Stimulated activated CD8-positive, alpha-beta memory T cell treated with anti-CD3 and anti-CD28 coated beads, Interleukin-7, amount 100 ng/mL, for 24 hours (primary cell): ENCODE measurements around the gene RDH13.
"Not testable (repeated sequence)": the region's sequence is repeated elsewhere in the genome, so short reads cannot be mapped to it uniquely, and the experiment has no call there.

Experiments used
- DNase-seq: peaks from one replicate; pipeline ENCODE4 v3.0.0-alpha.2; 2020; ENCODE audit warnings: low read depth

The RDH13 gene

DNA sequence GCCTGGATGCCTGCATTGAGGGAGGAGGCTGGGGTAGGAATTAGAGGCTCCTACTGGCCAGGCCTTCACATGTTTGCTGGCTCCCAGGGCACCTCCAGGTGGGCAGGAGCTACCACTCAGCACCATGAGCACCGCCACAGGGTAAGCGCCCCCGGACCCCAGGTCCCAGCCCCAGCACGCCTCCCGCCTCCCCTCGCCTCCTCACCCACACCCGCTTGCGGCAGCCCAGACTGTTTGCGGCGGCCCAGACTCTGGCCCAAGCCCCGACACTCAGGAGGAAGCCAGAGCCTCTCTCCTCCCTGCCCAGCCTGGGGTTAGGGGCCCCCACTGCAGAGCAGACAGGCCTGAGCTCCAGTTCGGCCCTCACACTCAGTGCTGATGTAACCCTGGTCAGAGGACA lies 13.4 kb upstream of the RDH13 start:
- no peak for DNase-seq

DNA sequence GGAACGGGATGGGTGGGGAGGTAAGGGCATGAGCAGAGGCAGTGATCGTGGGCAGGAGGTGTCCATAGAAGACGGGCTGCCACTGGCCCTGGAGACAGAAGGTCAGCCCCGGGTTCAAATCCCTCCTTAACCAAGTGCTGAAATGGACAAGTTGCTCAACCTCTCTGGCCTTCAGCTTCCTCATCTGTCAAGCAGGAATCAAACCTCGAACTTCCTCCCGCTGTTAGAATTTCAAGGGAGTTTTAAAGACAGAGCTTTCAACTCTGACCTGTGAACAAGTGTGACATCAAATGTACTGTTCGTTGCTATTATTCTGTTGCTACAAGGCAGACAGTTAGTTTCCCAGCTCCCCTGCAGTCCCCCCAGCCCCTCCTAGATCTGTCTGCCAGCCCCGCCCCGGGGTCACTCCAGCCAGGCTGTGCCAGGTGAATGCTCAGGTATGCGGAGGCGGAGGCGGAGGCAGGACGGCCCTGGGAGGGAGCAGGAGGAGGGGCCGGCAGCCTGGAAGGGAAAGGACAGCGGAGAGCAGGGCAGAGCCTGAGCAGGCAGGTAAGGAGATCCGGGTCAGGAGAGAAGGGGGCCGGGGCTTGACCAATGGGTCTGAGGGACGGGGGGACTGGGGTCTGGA lies 12.5 kb upstream of the RDH13 start, which contains the start of gene EPS8L1:
EPS8L1 (plus strand) TSS at position 499 of the 628 bp plus-strand sequence. CDS start 576 bp downstream, outside the sequence.
- no peak for DNase-seq

DNA sequence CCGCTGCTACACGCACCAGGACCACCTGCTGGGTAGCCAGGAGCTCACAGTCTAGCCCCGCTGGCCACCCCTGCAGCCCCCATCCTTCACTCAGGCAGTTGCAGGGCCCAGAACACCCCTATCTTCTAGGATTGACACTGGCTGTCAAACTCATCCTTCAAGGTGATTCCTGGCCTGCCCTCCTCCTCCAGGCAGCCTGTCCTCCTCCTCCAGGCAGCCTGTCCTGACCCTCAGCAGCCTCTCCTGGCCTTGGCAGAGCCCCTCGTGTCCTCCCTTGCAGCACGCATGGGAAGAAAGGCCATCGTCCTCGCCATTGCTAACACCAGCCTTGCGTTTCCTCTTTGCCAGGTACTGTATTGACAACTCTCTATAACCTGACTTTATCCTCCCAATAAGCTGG lies 9.0 kb upstream of the RDH13 start:
- no peak for DNase-seq

DNA sequence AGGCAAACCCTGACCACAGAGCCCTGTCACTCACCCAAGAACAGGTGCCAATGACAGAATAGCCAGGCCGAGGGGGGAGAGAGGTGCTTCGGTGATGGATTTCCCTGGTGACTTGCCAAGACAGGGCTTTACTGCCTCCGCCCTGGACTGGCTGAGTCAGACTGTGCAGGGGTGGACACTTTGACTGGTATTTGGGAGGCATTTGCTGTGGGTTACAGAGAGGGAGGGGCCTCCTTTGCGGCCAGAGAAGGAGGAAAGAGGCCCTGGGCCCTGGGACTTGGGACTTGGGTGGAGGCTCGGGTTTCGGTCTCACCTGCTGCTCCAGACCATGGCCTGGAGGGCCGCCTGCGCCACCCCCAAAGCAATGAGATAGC lies 8.2 kb upstream of the RDH13 start:
- no peak for DNase-seq

DNA sequence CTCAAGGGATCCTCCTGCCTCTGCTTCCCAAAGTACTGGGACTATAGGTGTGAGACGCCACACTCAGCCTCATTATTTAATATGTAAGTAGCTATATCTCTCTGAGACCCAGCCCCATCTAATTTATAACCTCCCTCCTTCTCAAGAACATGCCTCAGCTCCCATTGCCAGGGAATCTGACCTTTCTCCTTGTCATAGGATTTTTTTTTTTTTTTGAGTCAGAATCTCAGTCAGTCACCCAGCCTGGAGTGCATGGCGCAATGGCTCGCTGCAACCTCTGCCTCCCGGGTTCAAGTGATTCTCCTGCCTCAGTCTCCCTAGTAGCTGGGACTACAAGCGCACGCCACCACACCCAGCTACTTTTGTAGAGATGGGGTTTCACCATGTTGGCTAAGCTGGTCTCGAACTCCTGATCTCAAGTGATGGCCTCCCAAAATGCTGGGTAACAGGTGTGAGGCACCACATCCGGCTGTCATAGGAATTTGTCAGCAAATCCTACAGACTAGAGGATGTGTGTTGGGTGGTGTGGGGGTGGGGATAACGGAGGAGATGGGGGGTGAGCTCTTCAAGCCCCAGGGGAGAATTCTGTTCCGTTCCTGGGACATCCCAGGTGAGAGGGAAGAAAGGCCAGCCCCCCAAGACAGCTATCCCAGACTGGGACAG lies 7.6 kb upstream of the RDH13 start:
- no peak for DNase-seq

DNA sequence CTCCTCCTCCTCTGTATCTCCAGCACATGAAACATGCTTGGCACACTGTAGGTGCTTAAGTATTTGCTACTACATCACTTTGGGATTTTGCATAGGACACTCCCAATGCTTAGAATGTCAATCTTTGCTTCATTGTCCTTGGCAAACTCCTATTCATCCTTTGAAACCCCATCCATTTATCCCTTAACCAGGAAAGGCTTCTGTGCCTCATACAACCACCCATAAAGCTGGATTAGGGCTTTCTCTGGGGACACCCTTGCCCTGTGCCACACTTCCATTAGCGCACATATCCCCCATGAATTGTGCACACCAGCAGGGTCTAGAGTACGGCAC lies 6.9 kb upstream of the RDH13 start:
- no peak for DNase-seq

DNA sequence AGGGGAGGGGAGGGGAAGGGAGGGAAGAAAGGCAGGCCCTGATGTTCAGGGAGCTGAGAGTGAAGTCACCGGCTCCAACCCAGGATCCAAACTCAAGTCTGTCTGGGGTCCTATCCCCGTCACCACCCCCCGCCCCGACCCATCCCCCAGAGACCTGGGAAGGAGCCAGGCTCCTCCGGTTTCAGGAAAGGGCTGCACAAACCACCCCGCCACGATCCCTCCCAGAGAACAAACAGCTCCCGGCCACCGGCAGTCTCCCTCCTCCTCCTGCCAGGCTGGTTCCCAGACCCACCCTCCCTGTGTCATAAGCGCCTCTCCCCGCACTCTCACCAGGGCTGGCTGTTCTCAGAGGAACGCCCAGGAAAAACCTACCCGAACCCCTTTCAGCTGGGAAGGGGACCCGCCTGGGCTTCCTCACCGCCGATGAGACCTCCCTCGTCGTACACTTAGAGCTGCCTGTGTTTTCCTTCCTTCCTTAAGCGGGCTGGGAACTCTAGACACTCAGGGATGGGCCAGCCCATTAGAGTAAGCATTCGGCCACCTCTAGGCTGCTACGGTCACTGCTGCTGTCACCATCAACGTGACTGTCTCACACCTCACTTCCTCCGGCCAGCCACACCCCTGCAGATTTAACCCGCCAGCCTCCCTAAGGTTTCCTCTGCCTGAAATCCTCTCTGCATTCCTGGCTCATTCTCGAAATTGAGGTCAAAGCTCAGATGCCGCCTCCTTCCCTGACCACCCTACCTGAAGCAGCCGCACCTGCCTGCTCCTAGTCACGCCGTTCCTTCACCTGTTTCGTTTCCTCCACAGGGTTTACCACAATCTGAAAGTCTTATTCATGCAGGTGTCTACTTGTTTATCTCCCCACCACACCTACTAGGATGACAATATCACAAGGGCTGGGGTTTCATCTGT lies 6.3 kb upstream of the RDH13 start:
- no peak for DNase-seq

DNA sequence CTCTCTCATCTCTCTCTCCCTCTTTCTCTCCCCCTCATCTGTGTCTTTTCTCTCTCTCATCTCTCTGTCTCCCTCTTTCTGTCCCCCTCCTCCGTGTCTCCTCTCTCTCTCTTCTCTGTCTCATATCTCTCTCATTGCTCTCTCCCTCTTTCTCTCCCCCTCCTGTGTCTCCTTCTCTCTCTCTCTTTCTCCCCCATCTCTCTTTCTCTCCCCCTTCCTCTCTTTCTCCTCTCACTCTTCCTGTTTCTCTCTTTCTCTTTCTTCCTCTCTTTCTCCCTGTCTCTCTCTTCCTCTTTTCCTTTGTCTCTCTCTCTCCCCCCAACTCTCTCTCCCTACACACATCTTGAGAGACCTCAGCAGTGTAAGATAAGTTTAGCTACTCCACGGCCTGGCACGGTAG lies 4.9 kb upstream of the RDH13 start:
- DNase-seq = no peak

DNA sequence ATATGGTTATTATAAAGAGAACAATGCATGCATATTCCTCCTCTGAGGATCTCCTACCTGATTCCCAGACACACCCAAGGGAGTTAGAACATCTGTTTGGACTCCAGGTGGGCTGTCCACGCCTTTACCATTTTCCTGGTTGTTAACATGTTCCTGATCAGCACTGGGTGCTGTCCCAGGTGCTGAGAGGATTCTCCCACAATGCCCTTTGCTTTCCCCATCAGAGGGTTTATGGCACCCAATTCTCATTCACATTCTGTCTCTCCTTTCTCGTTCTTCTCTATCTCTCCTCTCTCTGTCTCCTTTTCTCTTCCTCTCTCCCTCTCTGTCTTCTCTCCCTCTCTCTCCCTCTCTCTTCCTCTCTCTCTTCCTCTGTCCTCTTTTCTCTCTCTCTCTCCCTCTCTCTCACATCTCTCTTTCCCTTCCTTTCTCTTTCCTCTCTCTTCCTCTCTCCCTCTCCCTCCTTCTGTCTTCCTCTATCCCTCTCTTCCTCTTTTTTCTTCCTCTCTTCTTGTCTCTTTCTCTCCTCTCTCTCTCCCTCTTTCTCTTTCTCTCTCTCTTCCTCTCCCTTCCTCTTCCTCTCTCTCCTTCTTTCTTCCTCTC lies 3.3 kb upstream of the RDH13 start:
- DNase-seq = no peak

DNA sequence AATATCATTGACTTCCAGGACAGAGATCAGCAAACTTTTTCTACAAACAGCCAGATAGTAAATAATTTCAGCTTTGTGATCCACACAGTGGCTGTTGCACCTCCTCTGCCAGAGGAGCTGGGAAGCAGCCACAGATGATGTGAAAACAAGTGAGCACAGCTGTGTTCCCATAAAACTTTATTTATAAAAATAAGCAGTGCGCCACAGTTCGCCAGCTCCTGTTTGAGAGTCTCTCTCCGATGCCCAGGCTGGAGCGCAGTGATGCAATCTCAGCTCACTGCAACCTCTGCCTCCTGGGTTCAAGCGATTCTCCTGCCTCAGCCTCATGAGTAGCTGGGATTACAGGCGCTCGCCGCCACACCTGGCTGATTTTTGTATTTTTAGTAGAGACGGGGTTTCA lies 2.6 kb upstream of the RDH13 start:
- not testable (repeated sequence) for DNase-seq

DNA sequence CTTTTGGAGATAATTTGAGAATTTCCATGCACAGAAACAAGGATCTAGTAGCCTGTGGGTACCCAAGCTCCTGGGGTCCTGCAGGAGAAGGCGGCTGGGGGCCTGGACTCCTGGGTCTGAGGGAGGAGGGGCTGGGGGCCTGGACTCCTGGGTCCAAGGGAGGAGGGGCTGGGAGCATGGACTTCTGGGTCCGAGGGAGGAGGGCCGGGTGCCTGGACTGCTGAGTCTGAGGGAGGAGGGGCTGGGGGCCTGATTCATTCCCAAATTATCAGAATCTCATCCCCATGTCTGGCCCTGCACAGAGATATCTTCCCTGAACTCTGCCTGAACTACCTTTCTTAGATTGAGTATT lies 520 bp upstream of the RDH13 start:
- no peak for DNase-seq

DNA sequence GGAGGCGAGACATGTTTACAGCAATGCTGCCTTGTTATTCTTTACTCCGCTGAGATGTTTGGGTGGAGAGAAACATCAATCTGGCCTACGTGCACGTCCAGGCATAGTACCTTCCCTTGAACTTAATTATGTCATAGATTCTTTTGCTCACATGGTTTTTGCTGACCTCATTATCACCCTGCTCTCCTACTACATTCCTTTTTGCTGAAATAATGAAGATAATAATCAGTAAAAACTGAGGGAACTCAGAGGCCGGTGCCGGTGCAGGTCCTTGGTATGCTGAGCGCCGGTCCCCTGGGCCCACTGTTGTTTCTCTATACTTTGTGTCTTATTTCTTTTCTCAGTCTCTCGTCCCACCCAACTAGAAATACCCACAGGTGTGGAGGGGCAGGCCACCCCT lies 2.7 kb downstream of the RDH13 start:
- DNase-seq = not testable (repeated sequence)

DNA sequence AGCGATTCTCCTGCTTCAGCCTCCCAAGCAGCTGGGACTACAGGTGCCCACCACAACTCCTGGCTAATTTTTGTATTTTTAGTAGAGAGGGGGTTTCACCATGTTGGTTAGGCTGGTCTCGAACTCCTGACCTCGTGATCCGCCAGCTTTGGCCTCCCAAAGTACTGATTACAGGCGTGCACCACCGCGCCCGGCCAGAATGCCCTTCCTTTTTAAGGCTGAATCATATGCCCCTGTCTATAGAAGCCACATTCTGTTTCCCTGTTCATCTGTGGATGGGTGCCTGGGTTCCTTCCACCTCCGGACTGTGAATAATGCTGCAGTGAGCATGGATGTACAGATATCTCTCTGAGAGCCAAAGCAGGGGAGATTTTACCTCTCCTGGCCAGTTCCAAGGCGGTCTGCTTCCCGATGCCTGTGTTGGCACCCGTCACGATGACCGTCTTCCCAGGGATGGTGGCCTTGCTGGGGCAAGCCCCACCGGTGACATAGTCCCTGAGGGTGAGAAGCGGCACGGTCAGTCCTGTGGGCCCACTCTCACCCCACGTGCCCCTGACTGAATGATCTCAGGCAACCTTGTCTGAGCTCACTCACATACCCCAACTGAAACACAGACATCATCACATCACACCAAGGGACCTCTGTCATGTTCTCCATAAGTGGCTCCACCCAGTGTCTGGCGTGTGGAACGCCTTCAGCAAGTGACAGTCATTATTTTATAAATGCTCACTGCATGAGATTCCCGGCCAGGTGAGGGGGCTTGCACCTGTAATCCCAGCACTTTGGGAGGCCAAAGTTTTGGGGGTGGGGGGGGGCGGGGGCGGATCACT lies 4.0 kb downstream of the RDH13 start:
- DNase-seq = no peak

DNA sequence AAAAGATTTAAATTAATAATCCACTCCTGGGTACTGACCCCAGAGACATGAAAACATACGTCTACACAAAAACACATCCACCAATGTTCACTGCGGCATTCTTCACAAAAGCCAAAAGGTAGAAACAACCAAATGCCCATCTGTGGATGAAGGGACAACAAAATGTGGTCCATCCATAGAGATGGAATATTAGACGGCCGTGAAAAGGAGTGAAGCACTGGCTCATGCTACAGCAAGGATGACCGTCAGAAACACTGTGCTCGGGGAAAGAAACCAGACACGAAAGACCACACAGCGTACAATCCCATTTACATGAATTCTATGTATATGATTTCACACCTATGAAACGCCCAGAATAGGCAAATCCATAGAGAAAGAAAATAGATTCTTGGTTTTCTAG lies 6.1 kb downstream of the RDH13 start:
- no peak for DNase-seq

DNA sequence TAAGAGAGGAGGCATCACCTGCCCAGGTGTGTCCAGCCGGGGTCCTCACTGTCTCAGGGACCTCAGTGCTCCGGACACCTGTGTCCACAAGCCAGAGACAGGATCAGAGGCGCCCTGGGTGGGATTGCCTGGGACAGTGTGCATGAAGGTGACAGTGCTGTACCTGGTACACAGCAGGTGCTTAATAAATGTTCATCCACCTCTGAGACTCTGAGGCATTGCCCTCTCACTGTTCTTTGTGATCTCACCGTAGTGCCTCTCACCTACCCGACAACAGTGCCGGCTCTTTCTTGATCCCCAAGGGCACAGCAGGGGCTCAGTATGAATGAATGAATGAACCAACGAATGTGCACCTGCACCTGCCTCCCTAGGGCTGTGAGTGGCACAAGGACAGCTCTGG lies 9.2 kb downstream of the RDH13 start:
- no peak for DNase-seq

DNA sequence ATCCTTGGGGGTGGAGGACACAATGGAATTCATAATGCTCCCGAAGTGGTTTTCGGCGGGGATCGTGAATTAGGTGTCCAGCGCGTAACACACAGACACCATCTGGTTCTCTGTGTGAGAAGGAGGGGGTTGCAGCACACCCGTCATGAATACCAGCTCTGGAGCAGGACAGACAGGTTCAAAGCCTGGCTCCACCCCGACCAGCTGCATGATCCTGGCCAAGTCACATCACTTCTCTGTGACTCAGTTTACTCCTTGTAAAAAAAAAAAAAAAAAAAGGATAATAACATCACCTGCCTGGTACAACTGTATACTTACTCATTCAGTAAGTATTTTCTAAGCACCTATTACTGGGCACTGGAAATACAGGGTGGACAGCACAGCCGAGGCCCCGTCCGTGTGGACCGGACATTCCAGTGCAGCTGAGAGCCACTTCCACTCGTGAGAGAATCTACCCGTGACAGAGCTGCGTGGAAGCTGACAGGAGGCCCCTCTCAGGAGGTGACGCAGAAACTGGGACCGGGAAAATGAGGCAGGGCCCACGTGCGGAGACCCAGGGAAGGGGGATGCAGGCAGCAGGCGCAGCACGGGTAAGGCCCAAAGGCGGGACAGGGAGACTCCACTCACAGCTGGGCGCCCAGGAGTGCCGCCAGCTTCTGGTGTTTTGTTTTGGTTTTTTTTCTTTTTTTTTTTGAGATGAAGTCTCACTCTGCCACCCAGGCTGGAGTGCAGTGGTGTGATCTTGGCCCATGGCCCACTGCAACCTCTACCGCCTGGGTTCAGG lies 12.0 kb downstream of the RDH13 start:
- DNase-seq = no peak

DNA sequence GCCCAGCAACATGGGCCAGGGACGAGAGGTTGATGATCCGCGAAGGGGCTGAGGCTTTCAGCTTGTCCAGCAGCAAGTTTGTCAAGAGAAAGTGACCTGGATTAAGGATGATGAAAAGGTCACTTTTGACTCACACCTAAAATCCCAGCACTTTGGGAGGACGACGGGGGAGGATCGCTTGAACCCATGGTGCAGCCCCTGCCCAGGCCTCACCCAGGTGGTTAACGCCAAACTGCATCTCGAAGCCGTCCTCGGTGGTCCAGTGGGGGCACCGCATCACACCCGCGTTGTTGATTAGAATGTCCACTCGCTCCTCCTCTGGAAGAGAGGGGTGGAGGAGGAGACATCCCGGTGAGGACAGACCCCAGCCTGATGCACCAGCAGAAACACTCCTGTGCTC lies 14.5 kb downstream of the RDH13 start:
- no peak for DNase-seq

DNA sequence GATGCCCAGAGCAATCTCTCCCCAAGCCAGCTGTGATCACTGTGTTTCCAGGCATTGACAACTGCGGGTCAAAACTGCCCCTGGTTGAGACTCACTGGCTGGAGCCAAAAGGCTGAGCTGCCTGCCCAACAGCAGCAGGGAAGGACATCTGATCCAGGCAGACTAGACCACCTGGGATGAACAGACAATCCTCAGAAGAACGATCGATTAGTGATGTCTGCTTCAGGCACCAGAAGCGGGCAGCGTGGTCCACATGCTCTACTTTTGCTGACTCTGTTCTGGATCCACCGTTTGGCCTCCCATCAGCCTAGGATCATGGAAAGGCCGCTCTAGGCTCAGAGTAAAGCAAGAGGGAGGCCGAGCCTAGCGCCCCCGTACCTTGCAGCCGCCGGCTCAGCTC lies 15.0 kb downstream of the RDH13 start:
- no peak for DNase-seq

DNA sequence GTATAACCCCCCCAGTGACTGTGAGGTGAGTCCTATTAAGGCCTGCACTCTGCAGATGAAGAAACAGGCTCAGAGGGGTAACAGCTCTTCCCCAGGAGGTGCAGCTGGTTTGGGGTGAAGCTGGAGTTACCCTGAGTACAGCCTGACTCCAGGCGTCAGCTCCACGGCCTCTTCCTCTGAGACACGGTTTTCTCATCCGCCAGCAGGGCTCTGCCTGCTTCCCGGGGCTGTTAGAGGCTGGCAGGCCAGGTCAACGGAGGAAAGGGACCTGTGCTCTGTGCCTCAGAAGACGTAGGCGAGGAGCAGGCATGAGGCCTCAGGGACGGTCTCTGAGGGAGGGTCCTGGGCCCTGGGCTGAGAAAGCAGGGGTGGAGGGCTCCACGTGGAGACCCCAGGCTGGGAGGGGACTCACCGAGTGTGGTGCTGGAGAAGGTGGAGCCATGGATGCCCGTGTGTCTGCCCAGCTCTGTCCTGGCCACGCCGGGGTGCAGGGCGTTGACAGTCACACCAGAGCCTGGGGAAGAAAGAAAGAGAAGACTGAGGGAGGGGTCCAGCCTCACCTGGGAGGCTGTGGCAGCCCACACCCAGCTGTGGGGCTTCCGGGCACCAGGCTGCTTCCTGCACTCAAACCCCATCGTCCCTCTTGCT lies 15.8 kb downstream of the RDH13 start:
- DNase-seq = no peak
